SK-N-SH (cell line): Measurements from ENCODE around the gene STK35. TPM values are rescaled to one million over a fixed set of nuclear protein-coding genes. Genes with fewer than 3 reads are reported as not detected.
A peak's percentile ranks its signal among the peaks of the same experiment; 100 is the strongest.

Source experiments
- CTCF ChIA-PET: fragments of 300-600, 350-600 bp; formaldehyde crosslinking; extraction: SDS; loops from one replicate; lab custom pipeline; 2021; lab: Yijun Ruan, JAX
- POLR2A ChIA-PET: fragments of 350-600 bp; sonication (Branson Sonifier 250); formaldehyde crosslinking; extraction: SDS; loops from one replicate; lab custom pipeline; 2020; ENCODE audit warnings: antibody characterized with exemption, inconsistent platforms; lab: Yijun Ruan, JAX
- DNase-seq: peaks from one replicate; pipeline ENCODE4 v3.0.0; 2012
- H2AFZ ChIP-seq: fragments of 200-600 bp; sonication (generic); 2 replicates; pipeline ENCODE4 v1.8.1; 2016; ENCODE audit warnings: antibody characterized with exemption, mild to moderate bottlenecking, low read depth
- H3F3A ChIP-seq: fragments of 200-600 bp; sonication (generic); replicated peaks from 2 replicates; pipeline ENCODE3; 2016; ENCODE audit warnings: antibody characterized with exemption, mild to moderate bottlenecking; ENCODE audit not compliant: insufficient read depth
- H3K27ac ChIP-seq, 2 experiments: fragments of 200-500 bp in 1 of 2; fragments of 200-600 bp in 1 of 2; sonication (Bioruptor generic) in 1 of 2; sonication (generic), shearing (Covaris generic) in 1 of 2; 2 replicates each; pipeline versions ENCODE4 v1.5.1 to v1.6.1; 2014 to 2016; ENCODE audit warnings: low read depth in 2 of 2, inconsistent platforms in 1 of 2, low read length in 1 of 2, mild to moderate bottlenecking in 1 of 2, mixed read lengths in 1 of 2
- H3K27me3 ChIP-seq: fragments of 200-600 bp; sonication (generic), shearing (Covaris generic); 2 replicates; pipeline ENCODE4 v1.6.1; 2016; ENCODE audit warnings: mixed run types; ENCODE audit not compliant: insufficient read depth
- H3K36me3 ChIP-seq, 2 experiments: fragments of 200-500 bp in 1 of 2; fragments of 200-600 bp in 1 of 2; sonication (Bioruptor generic) in 1 of 2; sonication (generic) in 1 of 2; replicated peaks in 1 of 2; 2 replicates each; pipeline versions ENCODE3 to v1.5.1; 2014 to 2016; ENCODE audit warnings: low read length in 1 of 2, mild to moderate bottlenecking in 1 of 2; ENCODE audit not compliant: insufficient read depth in 2 of 2, control insufficient read depth in 1 of 2
- H3K4me1 ChIP-seq, 2 experiments: fragments of 200-500 bp in 1 of 2; fragments of 200-600 bp in 1 of 2; sonication (Bioruptor generic) in 1 of 2; sonication (generic), shearing (Covaris generic) in 1 of 2; 2 replicates each; pipeline versions ENCODE4 v1.5.1 to v1.6.1; 2014 to 2016; ENCODE audit warnings: low read depth in 1 of 2, low read length in 1 of 2, mixed run types in 1 of 2; ENCODE audit not compliant: insufficient read depth in 2 of 2, control insufficient read depth in 1 of 2
- H3K4me2 ChIP-seq: fragments of 200-600 bp; sonication (generic), shearing (Covaris generic); 2 replicates; pipeline ENCODE4 v1.6.1; 2017; ENCODE audit warnings: mixed run types
- H3K4me3 ChIP-seq, 2 experiments: fragments of 200-500 bp in 1 of 2; fragments of 200-600 bp in 1 of 2; sonication (Bioruptor generic) in 1 of 2; sonication (generic), shearing (Covaris generic) in 1 of 2; 2 replicates each; pipeline versions ENCODE4 v1.5.1 to v1.8.1; 2014 to 2016; ENCODE audit warnings: low read depth in 2 of 2, inconsistent platforms in 1 of 2, low read length in 1 of 2, mild to moderate bottlenecking in 1 of 2, mixed read lengths in 1 of 2, moderate library complexity in 1 of 2
- H3K79me2 ChIP-seq: fragments of 200-600 bp; sonication (generic); 2 replicates; pipeline ENCODE4 v1.8.1; 2017; ENCODE audit warnings: mild to moderate bottlenecking; ENCODE audit not compliant: insufficient read depth
- H3K9ac ChIP-seq: fragments of 200-600 bp; sonication (generic); 2 replicates; pipeline ENCODE4 v1.6.1; 2017; ENCODE audit warnings: mixed run types
- H3K9me2 ChIP-seq: fragments of 200-600 bp; sonication (generic); 2 replicates; pipeline ENCODE4 v1.6.1; 2017; ENCODE audit warnings: mixed run types
- H3K9me3 ChIP-seq: fragments of 200-600 bp; sonication (generic); 2 replicates; pipeline ENCODE4 v1.6.1; 2017; ENCODE audit warnings: mixed run types, mild to moderate bottlenecking, moderate library complexity
- H4K20me1 ChIP-seq: fragments of 200-600 bp; sonication (generic); 2 replicates; pipeline ENCODE4 v1.6.1; 2017; ENCODE audit warnings: mild to moderate bottlenecking, mixed run types; ENCODE audit not compliant: insufficient read depth
- EP300 ChIP-seq, 2 experiments: IDR thresholded peaks; 2 replicates each; pipeline versions ENCODE4 v1.4.0 to v1.6.1; 2012; ENCODE audit warnings: borderline replicate concordance in 1 of 2, low read depth in 1 of 2, low read length in 1 of 2
- EZH2phosphoT487 ChIP-seq: fragments of 200-600 bp; sonication (generic); IDR thresholded peaks from 2 replicates; pipeline ENCODE4 v1.6.1; 2017; ENCODE audit warnings: low read depth, mixed run types, mild to moderate bottlenecking, antibody characterized with exemption, moderate library complexity, borderline replicate concordance
- FOXM1 ChIP-seq: IDR thresholded peaks from 2 replicates; pipeline ENCODE4 v1.4.0; 2012; ENCODE audit warnings: low read depth, mild to moderate bottlenecking
- GABPA ChIP-seq: IDR thresholded peaks from 2 replicates; pipeline ENCODE4 v1.4.0; 2012; ENCODE audit warnings: low read depth, mild to moderate bottlenecking
- GATA2 ChIP-seq: sonication (generic); formaldehyde crosslinking; IDR thresholded peaks from 2 replicates; pipeline ENCODE4 v1.5.0; 2020; ENCODE audit warnings: mild to moderate bottlenecking, missing genetic modification reagents
- IRF3 ChIP-seq: fragments of 150-350 bp; IDR thresholded peaks from 2 replicates; pipeline ENCODE4 v1.6.1; 2016; ENCODE audit warnings: mild to moderate bottlenecking, low read depth, low read length
- MEF2A ChIP-seq: IDR thresholded peaks from 2 replicates; pipeline ENCODE4 v1.4.0; 2012; ENCODE audit warnings: low read depth, borderline replicate concordance
- NRF1 ChIP-seq: IDR thresholded peaks from 2 replicates; pipeline ENCODE4 v1.6.1; 2012; ENCODE audit warnings: low read depth, mild to moderate bottlenecking, low read length
- PBX3 ChIP-seq: IDR thresholded peaks from 2 replicates; pipeline ENCODE4; 2012
- RAD21 ChIP-seq: IDR thresholded peaks from 2 replicates; pipeline ENCODE4 v1.6.1; 2012; ENCODE audit warnings: mild to moderate bottlenecking, low read length
- RCOR1 ChIP-seq: fragments of 150-350 bp; IDR thresholded peaks from 2 replicates; pipeline ENCODE4 v1.6.1; 2017; ENCODE audit warnings: antibody characterized with exemption, low read length
- SIN3A ChIP-seq: IDR thresholded peaks from 2 replicates; pipeline ENCODE4 v1.6.1; 2012; ENCODE audit warnings: low read depth, mild to moderate bottlenecking, low read length, moderate library complexity, borderline replicate concordance
- TCF12 ChIP-seq: IDR thresholded peaks from 2 replicates; pipeline ENCODE4 v1.4.0; 2012
- USF1 ChIP-seq: IDR thresholded peaks from 2 replicates; pipeline ENCODE4 v1.4.0; 2012; ENCODE audit warnings: low read depth, borderline replicate concordance
- USF2 ChIP-seq: fragments of 150-350 bp; IDR thresholded peaks from 2 replicates; pipeline ENCODE4 v1.6.1; 2017; ENCODE audit warnings: antibody characterized with exemption, low read length, low read depth, borderline replicate concordance
- YY1 ChIP-seq: IDR thresholded peaks from 2 replicates; pipeline ENCODE4 v1.4.0; 2012; ENCODE audit warnings: low read depth, mild to moderate bottlenecking
- ZBTB33 ChIP-seq: IDR thresholded peaks from 2 replicates; pipeline ENCODE4 v1.4.0; 2012; ENCODE audit warnings: low read depth, borderline replicate concordance
- WGBS: methylation state at CpG from one replicate; pipeline ENCODE4 v1.1.6; 2017; ENCODE audit warnings: low lambda C conversion rate; 5-methylcytosine and 5-hydroxymethylcytosine counted together
- polyA plus RNA-seq, 3 experiments: library from polyadenylated mRNA; depleted of rRNA; stranded (reverse); fragments of >200 nt; gene quantifications; 2 replicates each; pipeline ENCODE4 v1.2.3, GENCODE V29; 2012
- TF ChIP-seq, protein P1 (sequence below): IDR thresholded peaks from 2 replicates; pipeline ENCODE4 v1.4.0; 2012; ENCODE audit warnings: low read depth

Gene STK35
- polyA plus RNA-seq, 1 of the 3 experiments (the other 2 are of a cell fraction): 6.7 TPM

DNA sequence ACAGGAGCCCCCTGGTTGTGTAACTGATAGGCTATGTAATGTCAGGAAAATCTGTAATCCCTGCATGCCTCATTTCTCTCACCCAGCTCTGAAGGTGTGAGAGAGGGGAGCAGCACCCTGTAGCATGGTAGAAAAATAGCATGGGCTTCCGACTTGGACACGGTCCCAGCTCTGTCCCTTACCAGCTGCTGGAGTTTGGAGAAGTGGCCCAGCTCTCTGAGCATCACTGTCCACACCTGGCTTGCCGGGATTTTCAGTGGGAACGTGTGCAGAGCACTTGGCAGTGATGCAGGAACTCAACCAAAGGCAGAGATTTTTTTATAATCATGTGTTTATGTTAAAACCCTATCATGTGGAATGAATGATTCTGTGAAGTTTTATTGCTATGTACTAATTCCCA, 34.6 kb downstream of the STK35 start:
- DNase-seq: no peak
- peak overlapping the region in 1 of 2 experiments; percentile 77; a peak in 1 of 4 replicates for H3K27ac ChIP-seq
- peaks cover 15 to 45% of the 10 kb centered on the region in 2 experiments; a peak in 3 of 4 replicates for H3K4me1 ChIP-seq
- no peak overlapping the region for H3K4me2 ChIP-seq
- H3K4me3 ChIP-seq: no peak overlapping the region
- WGBS: 95% methylated on average over 2 of the region's 4 CpGs
- TF ChIP-seq NRF1 (no peak), RCOR1 (no peak), YY1 (no peak), IRF3 (no peak), GABPA (no peak), EP300 (IDR thresholded peaks at IDR 0.05; ENCODE audit: borderline replicate concordance in 1 of 2, low read depth in 1 of 2, low read length in 1 of 2) (no peak), EZH2phosphoT487 (no peak), SIN3A (no peak), GATA2 (no peak), RAD21 (no peak), MEF2A (no peak), PBX3 (no peak), ZBTB33 (no peak), USF2 (no peak), FOXM1 (no peak), USF1 (no peak), TCF12 (no peak)
- TF ChIP-seq, protein P1, sequence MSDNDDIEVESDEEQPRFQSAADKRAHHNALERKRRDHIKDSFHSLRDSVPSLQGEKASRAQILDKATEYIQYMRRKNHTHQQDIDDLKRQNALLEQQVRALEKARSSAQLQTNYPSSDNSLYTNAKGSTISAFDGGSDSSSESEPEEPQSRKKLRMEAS: no peak
- TF ChIP-seq, all 33 proteins: peak for 0
- Histone ChIP-seq H3K9me3 (no peaks in the 10 kb centered on the region), H3K9me2 (no peaks in the 10 kb centered on the region), H3K79me2 (peaks cover 83% of the 10 kb centered on the region), H3K9ac (no peak overlapping the region), H4K20me1 (peaks cover 38% of the 10 kb centered on the region), H3K36me3 (peaks cover 0 to 2% of the 10 kb centered on the region in 2 experiments), H2AFZ (no peak overlapping the region), H3K27me3 (no peaks in the 10 kb centered on the region), H3F3A (peaks cover 22% of the 10 kb centered on the region)
- POLR2A ChIA-PET: interaction anchor here (0.6 kb wide), 1 partner anchor 873 kb away, joined by 3 read pairs; no protein-coding TSS in a partner anchor
- CTCF ChIA-PET: interaction anchor here (1.3 kb wide), 1 partner anchor 130 kb away, joined by 4 read pairs; no protein-coding TSS in a partner anchor
